Thyroid gland (tissue), 4 donors: Measurements from ENCODE around the gene CA10. TPM values are rescaled to one million over a fixed set of nuclear protein-coding genes. Genes with fewer than 3 reads are reported as not detected.

Experiments
- DNase-seq, 2 donors: peaks; one replicate each; pipeline ENCODE4 v3.0.0-alpha.2; 2019
- H3K27ac ChIP-seq, 3 donors: fragments of 200-600 bp; sonication (generic); 1 replicate in 2 of 3; 2 replicates in 1 of 3; pipeline ENCODE4 v1.5.1; 2016 to 2019; ENCODE audit warnings: mild to moderate bottlenecking in 1 of 3, moderate library complexity in 1 of 3
- H3K27me3 ChIP-seq: fragments of 200-600 bp; sonication (generic); one replicate; pipeline ENCODE4 v1.5.1; 2019
- H3K36me3 ChIP-seq, 2 donors: fragments of 200-600 bp; sonication (generic); one replicate each; pipeline ENCODE4 v1.5.1; 2016 to 2019
- H3K4me1 ChIP-seq, 2 donors: fragments of 200-600 bp; sonication (generic); one replicate each; pipeline ENCODE4 v1.5.1; 2017 to 2019
- H3K4me3 ChIP-seq, 3 donors: fragments of 200-600 bp; sonication (generic); replicated peaks in 1 of 3; 1 replicate in 2 of 3; 2 replicates in 1 of 3; pipeline ENCODE4 v1.5.1; 2016; ENCODE audit warnings: mild to moderate bottlenecking in 1 of 3
- H3K9me3 ChIP-seq: fragments of 200-600 bp; sonication (generic); one replicate; pipeline ENCODE4 v1.5.1; 2017
- CTCF ChIP-seq, 6 experiments: fragments of 200-600 bp in 3 of 6; fragments of 450-650 bp in 3 of 6; sonication (generic) in 3 of 6; IDR thresholded peaks; one replicate each; pipeline ENCODE4 v1.5.1; 2016 to 2019; ENCODE audit warnings: antibody characterized with exemption in 6 of 6, mild to moderate bottlenecking in 2 of 6, inconsistent platforms in 1 of 6, moderate library complexity in 1 of 6
- POLR2A ChIP-seq, 2 donors: fragments of 450-650 bp; IDR thresholded peaks; one replicate each; pipeline ENCODE4 v1.6.1; 2017; ENCODE audit warnings: antibody characterized with exemption in 2 of 2, mild to moderate bottlenecking in 2 of 2, moderate library complexity in 1 of 2
- WGBS, 2 donors: methylation state at CpG; one replicate each; pipeline ENCODE4 v1.1.5; 2017; 5-methylcytosine and 5-hydroxymethylcytosine counted together
- intact Hi-C: fragments of 100-400 bp; cut with DNase I; formaldehyde crosslinking; loops from one replicate; pipeline ENCODE4 v1.15.1; 2023
- total RNA-seq, 4 donors: library from RNA; depleted of rRNA; stranded (reverse); fragments of >200 nt; gene quantifications; one replicate each; pipeline ENCODE4 v1.2.3, GENCODE V29; 2016

Gene CA10
- total RNA-seq, 4 donors from 2014 or later, result not detected

DNA sequence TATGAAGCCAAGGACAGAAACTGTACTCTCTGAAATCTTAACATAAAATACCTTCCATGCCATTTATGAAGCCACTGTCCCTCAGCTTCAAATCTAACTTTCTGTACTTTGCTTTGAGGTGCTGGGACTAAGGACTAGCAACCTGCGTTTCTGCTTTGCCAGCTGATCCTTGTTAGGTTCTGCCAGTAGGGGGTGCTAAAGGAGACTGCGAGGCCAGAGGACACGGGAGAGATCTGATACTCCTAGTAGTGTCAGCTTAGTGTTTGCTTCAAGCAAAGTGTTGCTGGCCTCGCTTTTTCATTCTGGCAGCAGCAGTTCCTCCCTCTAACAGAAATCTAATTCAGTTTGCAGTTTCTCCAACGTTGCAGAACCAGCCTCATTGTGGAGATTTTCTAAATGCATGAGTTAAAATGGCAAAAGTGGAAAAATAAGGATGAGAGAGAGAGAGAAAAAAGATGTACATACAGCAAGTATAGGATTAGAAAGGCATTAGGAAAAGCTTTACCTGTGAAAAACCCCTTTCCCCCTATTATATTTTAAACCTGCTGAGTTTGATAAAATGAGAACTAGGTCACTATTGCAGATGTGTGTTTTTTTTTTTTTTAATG, 297.5 kb downstream of the CA10 start:
- H3K4me3 ChIP-seq, result no peak overlapping the region
- TF ChIP-seq CTCF (IDR thresholded peaks at IDR 0.05) (peak in 3 of 6 experiments; percentile 34 to 57 (median 46)), POLR2A (IDR thresholded peaks at IDR 0.05) (no peak)
- 6 to 12% methylated on average over 5 of the region's 5 CpGs for WGBS, 2 donors
- intact Hi-C loops, result no loop called here
- DNase-seq, result peak in 1 of 2 donors; percentile 36
- no peaks in the 10 kb centered on the region for H3K4me1 ChIP-seq
- no peaks in the 10 kb centered on the region for H3K9me3 ChIP-seq
- H3K27me3 ChIP-seq, result no peaks in the 10 kb centered on the region
- H3K27ac ChIP-seq, result no peak overlapping the region
- H3K36me3 ChIP-seq, result no peaks in the 10 kb centered on the region

- TF ChIP-seq CTCF (IDR thresholded peaks at IDR 0.05), result no peak
- no peak for TF ChIP-seq POLR2A (IDR thresholded peaks at IDR 0.05)
- DNase-seq, result no peak
- Histone ChIP-seq H3K36me3 (no peaks in the 10 kb centered on the region), H3K27ac (no peak overlapping the region), H3K27me3 (no peaks in the 10 kb centered on the region), H3K9me3 (no peaks in the 10 kb centered on the region), H3K4me3 (no peak overlapping the region), H3K4me1 (peaks cover 5 to 7% of the 10 kb centered on the region in 2 donors)
- 87 to 92% methylated on average over 6 of the region's 6 CpGs for WGBS, 2 donors
- intact Hi-C loops, result no loop called here
Observed at GRCh38 chr17:51857052-51857597, 301.4 kb downstream of the CA10 start.

DNA sequence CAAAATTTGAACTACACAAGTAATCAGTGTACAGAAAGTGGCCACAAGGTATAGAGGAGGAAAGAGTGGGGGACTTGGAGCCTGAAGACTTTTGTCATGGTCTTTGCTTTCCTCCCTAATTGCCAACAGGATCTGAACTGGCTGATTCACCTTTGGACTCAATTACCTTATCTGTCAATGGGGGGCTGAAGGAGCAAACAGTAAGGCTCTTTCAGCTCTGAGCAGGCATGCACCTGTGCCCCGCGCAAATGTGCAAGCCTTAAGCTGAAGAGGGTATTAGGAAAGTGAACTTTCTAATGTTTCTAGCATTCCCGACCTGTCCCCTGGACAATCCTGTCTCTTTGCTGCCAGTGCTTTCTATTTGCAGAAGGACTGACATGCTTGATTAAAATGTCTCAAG, 302.7 kb downstream of the CA10 start:
- Histone ChIP-seq H3K27ac (no peak overlapping the region), H3K9me3 (no peaks in the 10 kb centered on the region), H3K27me3 (no peaks in the 10 kb centered on the region), H3K4me3 (no peak overlapping the region), H3K36me3 (no peaks in the 10 kb centered on the region), H3K4me1 (peaks cover 5 to 7% of the 10 kb centered on the region in 2 donors)
- 82 to 84% methylated on average over 3 of the region's 3 CpGs for WGBS, 2 donors
- no peak for DNase-seq
- intact Hi-C loops, result no loop called here
- TF ChIP-seq POLR2A (IDR thresholded peaks at IDR 0.05), result no peak
- TF ChIP-seq CTCF (IDR thresholded peaks at IDR 0.05), result no peak

- DNase-seq, result peak in 1 of 2 donors; percentile 23
- no peaks in the 10 kb centered on the region for H3K9me3 ChIP-seq
- H3K36me3 ChIP-seq, result no peaks in the 10 kb centered on the region
- H3K4me3 ChIP-seq, result no peak overlapping the region
- WGBS, 2 donors, result 32 to 43% methylated on average over 5 of the region's 5 CpGs
- TF ChIP-seq CTCF (IDR thresholded peaks at IDR 0.05), result no peak
- TF ChIP-seq POLR2A (IDR thresholded peaks at IDR 0.05), result no peak
- intact Hi-C loops, result no loop called here
- H3K4me1 ChIP-seq, result peaks cover 5 to 7% of the 10 kb centered on the region in 2 donors
- H3K27me3 ChIP-seq, result no peaks in the 10 kb centered on the region
- H3K27ac ChIP-seq, result no peak overlapping the region
Observed at GRCh38 chr17:51853857-51854256, 304.7 kb downstream of the CA10 start.

DNA sequence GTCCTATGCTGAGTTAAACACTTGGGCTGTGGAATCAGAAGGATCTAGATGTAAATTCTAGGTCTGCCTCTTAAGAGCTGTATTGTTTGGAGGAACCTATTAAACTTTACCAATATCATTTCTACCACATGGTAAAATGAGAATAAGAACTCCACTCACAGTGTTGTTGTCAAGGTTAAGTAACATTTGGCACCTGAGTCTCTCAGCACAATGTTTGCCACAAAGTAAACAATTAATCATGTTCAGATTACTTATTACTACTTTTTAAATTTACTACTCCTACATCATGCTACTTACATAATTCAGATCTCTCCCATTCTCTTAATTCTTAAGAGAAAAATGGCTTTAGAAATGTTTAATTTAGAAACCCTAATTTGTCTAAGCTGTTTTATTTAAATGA, 305.9 kb downstream of the CA10 start:
- Histone ChIP-seq H3K9me3 (no peaks in the 10 kb centered on the region), H3K4me3 (no peak overlapping the region), H3K27ac (no peak overlapping the region), H3K36me3 (no peaks in the 10 kb centered on the region), H3K27me3 (no peaks in the 10 kb centered on the region), H3K4me1 (peaks cover 11 to 14% of the 10 kb centered on the region in 2 donors)
- intact Hi-C loops, result no loop called here
- no peak for DNase-seq
- TF ChIP-seq CTCF (IDR thresholded peaks at IDR 0.05), result no peak
- TF ChIP-seq POLR2A (IDR thresholded peaks at IDR 0.05), result no peak
